LHCN-M2 (cell line): ENCODE results near the gene ATG12. TPM values are rescaled to one million over a fixed set of nuclear protein-coding genes. Genes with fewer than 3 reads are reported as not detected.
A peak's percentile ranks its signal among the peaks of the same experiment; 100 is the strongest.

Experiments used
- DNase-seq: peaks from one replicate; pipeline ENCODE4 v3.0.0-alpha.2; 2012; ENCODE audit warnings: low read depth
- total RNA-seq: library from RNA; depleted of rRNA; stranded (reverse); fragments of >200 nt; gene quantifications from 2 replicates; pipeline ENCODE4 v1.2.3, GENCODE V29; 2014; rRNA removed

Gene ATG12
- total RNA-seq, 1 experiment from 2014 or later, result 72.9 TPM

- DNase-seq, result no peak
Observed at GRCh38 chr5:115807654-115808052, 33.7 kb downstream of the ATG12 start.

GRCh38 chr5:115806986-115807653 is 34.2 kb downstream of the ATG12 start:
- no peak for DNase-seq

- no peak for DNase-seq
Observed at GRCh38 chr5:115801984-115802383, 39.4 kb downstream of the ATG12 start.

DNA sequence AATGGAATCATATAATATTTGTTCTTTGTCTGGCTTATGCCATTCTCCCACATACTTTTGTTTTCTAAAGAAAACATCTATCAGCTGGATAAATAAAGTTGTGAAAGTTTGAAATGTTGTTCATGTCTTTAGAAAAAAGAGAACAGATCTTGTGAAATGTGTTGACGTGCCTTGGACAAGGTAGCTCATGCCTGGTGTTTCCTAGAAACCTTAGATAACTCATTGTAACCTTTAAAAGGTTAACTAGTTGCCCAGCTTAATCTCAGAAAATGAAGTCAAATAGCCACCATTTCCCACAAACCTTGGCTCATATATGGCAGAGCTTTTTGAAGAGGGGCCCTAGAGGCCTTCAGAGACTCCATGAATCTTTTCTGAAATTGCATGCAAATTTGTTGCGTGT is 40.2 kb downstream of the ATG12 start:
- DNase-seq, result no peak

- no peak for DNase-seq
Observed at GRCh38 chr5:115800108-115800507, 41.3 kb downstream of the ATG12 start.

DNA sequence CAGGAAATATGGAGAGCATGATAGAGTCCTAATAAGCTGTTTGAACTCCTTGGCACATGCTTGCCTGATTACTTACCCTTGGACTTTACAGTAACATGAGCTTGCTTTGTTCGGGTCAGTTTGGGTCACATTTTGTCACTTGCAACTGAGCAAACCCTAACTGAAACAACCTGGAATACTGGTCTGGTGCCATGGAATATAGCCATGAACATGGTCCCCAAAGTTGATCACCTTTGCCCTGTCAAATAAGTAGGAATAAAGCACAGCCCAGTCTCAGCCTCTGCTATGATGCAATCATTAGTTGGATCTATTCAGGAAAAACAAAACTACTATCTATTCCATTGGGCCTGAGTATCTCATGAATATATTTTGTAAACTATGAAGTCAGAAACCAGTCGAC is 43.1 kb downstream of the ATG12 start:
- DNase-seq, result no peak

DNA sequence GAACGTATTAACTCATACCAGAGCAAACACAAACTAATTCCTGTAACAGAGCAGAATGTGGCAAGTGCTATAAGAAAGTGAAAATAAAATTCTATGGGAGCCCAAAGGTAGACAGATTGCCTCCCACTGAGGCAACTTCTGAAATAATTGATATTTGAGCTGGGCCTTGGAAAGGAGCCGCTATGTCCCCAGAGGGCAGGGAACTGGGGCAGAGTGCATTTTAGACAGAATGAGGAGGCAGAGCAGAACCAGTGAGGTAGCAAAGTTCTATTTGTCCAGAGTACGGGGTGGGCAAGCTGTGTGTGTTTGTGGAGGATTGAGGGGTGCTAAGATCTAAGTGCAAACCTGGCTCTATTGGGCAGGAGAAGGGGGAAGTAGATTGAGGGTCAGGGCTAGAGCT is 44.7 kb downstream of the ATG12 start:
- no peak for DNase-seq

GRCh38 chr5:115795700-115796099 is 45.7 kb downstream of the ATG12 start:
- DNase-seq, result no peak

- no peak for DNase-seq
Observed at GRCh38 chr5:115788440-115788839, 52.9 kb downstream of the ATG12 start.

DNA sequence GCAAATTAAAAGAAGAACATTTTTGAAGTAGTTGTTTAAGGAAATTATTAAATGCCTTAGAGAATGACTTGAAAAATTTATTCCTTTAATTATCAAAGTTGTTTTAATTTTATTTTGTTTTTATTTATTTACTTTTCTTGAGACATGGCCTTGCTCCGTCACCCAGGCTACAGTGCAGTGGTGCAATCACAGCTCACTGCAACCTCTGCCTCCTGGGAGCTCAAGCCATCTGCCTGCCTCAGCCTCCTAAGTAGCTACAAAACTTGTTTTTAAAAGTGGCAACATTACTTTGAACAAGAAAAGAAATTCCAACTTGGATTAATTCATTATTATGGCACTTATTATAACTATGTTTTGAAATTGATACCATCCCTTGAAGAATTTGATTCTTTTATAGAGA is 53.9 kb downstream of the ATG12 start:
- DNase-seq, result no peak

GRCh38 chr5:115785381-115786065 is 55.8 kb downstream of the ATG12 start:
- no peak for DNase-seq

- DNase-seq, result peak; percentile 43
Observed at GRCh38 chr5:115778417-115778816, 62.9 kb downstream of the ATG12 start.

Other genes starting within 250 kb of the ATG12 start
- 7.5 and 9.1 TPM in 2 replicates for gene TICAM2, start 239.1 kb downstream of the ATG12 start, total RNA-seq
- 111 and 115 TPM in 2 replicates for gene TMED7, start 215.5 kb downstream of the ATG12 start, total RNA-seq
- 2.7 and 3.1 TPM in 2 replicates for gene CDO1, start 24.9 kb downstream of the ATG12 start, total RNA-seq
- gene AP3S1, start 370 bp upstream of the ATG12 start, total RNA-seq, result 171 and 369 TPM in 2 replicates
- 0.11 and 0.13 TPM in 2 replicates for gene LVRN, start 120.9 kb upstream of the ATG12 start, total RNA-seq
- 0.40 TPM in 1 of 2 replicates, not detected in the other for gene ARL14EPL, start 190.9 kb upstream of the ATG12 start, total RNA-seq
- gene COMMD10, start 243.5 kb upstream of the ATG12 start, total RNA-seq, result 33.3 and 37.7 TPM in 2 replicates